NCI-H2227 (cell line): Measurements from ENCODE around the gene COA3.
A peak's percentile ranks its signal among the peaks of the same experiment; 100 is the strongest.

Source experiments
- DNase-seq: peaks from one replicate; lab custom pipeline; 2025; ENCODE audit not compliant: unreplicated experiment; lab: John Stamatoyannopoulos, UW

The COA3 gene

GRCh38 chr17:42818379-42818778 lies 19.9 kb upstream of the COA3 start:
- DNase-seq, result no peak

DNA sequence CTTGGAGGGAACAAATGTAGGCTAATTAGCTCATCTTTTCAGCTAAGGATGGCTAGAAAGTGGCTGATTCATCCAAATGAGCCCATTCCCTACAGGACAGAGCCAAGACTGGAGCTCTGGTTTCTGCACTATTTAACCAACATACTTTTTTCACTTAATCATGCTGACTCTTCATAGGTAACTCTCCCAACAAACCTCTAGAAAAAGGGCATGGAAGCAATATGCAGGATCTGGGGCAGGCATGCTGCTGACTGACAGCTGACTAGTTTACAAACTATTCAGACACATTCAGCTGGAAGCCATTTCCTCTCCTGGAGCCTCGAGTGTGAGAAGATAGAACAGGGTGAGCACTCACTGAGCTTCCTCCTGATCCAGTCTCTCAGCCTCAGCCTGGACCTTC lies 19.4 kb upstream of the COA3 start:
- no peak for DNase-seq

- DNase-seq, result peak; percentile 50
These were observed 16.3 kb upstream of the COA3 start for GRCh38 chr17:42814633-42815399.

DNA sequence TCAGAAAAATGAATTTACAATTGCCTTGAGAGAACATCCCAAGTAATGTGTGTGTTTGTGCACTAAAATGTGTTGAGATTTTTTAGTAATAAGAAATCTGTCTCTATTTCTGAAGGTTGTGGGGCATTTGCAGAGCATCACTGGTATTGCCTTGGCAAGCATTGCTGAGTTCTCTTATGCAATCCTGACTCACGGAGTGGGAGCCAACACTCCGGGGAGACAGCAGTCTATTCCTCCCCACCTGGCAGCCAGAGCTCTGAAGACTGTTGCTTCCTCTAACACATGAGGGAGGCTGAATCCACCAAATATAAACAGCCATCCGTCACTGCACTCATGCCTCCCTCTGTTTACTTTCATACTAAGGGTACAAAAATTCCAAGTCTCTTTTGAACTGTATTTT lies 10.7 kb upstream of the COA3 start:
- no peak for DNase-seq

DNA sequence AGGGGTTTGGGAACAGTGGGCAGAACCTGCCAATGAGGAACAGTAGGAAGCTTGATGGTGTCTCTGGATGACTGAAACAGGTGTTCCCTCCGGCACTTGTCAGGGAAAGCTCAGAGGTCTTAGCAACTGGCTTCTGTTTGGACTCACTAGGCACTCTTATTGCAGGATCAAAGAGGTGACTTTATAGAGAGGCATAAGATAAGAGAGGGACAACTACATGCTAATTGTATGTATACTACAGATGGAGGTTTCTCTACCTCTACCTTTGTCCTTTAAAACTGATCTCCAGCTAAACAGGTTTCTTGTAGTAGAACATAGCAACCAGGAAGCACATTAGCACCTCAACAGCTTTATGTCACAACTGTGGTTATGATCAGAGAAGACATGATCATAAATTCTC lies 7.7 kb upstream of the COA3 start:
- DNase-seq, result no peak

GRCh38 chr17:42804918-42805367 lies 6.4 kb upstream of the COA3 start:
- no peak for DNase-seq

DNA sequence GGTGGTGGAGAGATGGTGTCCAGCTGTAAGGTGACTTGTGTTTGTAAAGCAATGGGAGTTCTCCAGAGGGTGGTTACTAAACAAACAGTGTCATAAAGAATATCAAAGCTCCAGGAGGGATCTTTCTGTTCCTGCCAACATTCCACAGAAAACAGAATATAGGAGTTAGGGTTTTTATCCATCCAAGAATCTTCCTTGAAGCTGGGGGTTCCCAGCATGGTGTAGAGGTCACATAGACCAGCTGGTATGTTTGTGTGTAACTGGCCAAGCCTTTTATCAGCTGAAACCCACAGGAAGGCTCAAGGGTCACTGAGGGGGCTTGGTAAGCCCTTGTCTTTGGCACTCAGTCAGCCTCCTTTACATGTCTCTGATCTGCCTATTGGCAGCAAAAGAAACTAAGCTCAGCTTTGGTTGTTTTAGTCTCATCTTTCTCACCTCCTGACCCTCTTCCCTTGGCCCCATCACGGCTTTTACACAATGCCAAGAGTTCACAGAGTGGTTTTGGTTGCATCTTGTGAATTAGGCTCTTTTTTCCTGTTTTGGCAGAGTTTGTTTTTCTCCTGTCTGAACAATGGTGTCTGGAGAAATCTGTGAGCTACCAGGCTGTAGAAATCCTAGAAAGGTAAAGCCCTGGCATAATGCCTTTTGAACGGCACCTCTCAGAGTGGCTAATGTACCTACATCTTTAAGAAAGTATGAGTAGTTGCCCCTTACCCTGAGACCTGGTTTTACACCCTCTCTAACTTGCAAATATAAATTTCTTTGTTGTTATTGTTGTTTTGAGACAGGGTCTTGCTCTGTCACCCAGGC lies 4.8 kb upstream of the COA3 start:
- DNase-seq, result no peak

DNA sequence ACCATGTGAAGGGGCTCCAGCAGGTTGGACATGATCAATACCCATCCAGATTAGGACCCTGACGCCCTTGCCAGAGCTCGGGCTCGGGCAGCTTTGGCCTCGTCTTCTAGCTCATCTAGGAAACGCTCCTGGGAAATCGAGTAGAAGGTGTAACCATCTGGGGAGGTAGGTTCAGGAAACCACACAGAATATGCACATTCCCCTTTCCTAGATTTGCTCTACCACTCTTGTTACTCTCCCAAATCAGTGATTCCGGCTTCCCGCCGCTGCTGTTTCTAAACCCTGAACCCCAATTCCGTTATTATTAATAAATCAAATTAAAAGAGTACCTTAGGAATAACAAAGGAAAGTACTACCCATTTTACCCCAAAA lies 507 bp downstream of the COA3 start:
- DNase-seq, result no peak

- no peak for DNase-seq
These were observed 1.2 kb downstream of the COA3 start for GRCh38 chr17:42797067-42798007.

DNA sequence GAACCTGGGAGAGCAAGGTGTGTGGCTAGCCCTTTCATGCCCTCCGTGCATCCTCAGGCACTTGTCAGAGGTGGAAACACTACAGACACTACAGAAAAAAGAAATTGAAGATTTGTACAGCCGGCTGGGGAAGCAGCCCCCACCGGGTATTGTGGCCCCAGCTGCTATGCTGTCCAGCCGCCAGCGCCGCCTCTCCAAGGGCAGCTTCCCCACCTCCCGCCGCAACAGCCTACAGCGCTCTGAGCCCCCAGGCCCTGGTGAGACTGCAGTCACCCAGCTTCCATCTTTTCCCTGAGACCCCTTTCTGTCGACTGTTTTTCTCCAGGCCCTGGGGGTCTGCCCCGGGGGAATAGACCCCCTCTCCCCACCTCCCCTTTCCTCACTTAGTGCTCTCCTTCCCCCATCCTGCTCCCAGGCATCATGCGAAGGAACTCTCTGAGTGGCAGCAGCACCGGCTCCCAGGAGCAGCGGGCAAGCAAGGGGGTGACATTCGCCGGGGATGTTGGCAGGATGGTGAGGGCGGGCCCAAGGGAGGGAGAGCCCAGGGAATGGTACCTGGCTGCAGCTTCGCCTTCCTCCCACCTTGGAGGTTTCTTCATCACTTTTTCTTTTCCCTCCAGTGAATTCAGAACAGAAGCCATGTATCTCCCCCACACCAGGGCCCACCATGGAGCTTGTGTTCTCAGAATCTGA lies 2.3 kb downstream of the COA3 start:
- DNase-seq, result no peak

GRCh38 chr17:42795465-42795864 lies 3.0 kb downstream of the COA3 start:
- no peak for DNase-seq

- DNase-seq, result no peak
These were observed 3.4 kb downstream of the COA3 start for GRCh38 chr17:42795061-42795460.

GRCh38 chr17:42792545-42792944 lies 6.0 kb downstream of the COA3 start:
- no peak for DNase-seq

- DNase-seq, result no peak
These were observed 6.6 kb downstream of the COA3 start for GRCh38 chr17:42791948-42792347.

- no peak for DNase-seq
These were observed 11.2 kb downstream of the COA3 start for GRCh38 chr17:42787266-42787665.

GRCh38 chr17:42784811-42785592 lies 13.5 kb downstream of the COA3 start:
- DNase-seq, result no peak

DNA sequence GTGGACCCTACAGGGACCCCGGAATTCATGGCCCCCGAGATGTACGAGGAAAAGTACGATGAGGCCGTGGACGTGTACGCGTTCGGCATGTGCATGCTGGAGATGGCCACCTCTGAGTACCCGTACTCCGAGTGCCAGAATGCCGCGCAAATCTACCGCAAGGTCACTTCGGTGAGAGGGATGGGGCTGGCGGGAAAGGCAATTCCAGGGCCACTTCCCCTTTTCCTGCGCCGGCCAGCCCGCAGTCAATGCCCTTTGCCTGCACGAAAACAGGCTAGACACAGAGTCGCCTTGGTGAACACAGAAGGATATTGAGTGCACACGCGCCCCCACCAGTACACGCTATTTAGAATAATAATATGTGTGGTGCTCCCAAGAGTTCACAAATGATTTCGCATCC lies 14.1 kb downstream of the COA3 start:
- DNase-seq, result no peak

DNA sequence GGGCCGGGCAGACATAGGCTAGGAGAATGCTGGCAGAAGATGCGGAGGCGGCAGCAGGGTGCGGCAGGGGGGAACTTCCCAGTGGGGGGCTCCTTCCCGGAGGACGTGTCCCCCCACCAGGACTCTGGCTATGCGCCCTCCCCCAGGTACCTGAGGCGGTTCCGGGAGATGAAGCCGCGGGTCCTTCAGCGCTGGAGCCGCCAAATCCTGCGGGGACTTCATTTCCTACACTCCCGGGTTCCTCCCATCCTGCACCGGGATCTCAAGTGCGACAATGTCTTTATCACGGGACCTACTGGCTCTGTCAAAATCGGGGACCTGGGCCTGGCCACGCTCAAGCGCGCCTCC lies 14.7 kb downstream of the COA3 start:
- no peak for DNase-seq

DNA sequence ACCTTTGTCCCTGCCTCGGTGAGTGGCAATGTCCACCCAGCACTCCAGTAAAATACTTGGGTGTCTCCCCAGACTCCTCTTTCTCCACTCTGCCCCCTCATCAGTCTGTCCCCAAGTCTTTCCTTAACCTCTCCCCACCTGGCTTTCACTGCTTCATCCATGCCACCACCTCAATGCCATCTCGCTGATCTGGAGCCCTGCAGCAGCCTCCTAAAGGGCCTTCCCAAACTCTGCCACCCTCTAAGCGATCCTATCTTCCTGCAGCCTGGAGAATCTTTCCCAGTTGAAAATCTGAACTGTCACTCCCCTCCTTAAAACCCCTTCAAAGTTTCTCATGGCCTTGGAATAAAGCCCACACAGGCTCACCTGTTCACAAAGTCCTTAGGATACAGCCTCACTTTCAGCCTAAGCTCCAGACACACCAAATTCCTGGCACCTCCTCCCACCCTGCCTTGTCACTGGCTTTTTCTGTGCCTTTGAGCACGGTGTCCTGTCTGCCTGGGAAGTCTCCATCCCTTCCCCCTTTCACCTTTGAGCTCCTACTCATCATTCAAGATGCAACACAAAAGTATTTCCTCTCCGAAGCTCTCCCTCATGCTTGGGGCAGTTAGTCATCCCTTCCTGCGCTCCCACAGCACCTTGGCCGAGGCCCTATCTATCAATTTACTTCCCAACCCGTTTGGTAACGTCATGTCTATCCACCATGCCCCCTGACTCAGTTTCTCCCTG lies 15.3 kb downstream of the COA3 start:
- DNase-seq, result no peak
